NCI-H1417 treated with DMSO at 0.1 percent for 48 hours (cell line): ENCODE results near the gene ANO4.

Source experiments
- DNase-seq: peaks from one replicate; lab custom pipeline; 2025; lab: John Stamatoyannopoulos, UW

The ANO4 gene

DNA sequence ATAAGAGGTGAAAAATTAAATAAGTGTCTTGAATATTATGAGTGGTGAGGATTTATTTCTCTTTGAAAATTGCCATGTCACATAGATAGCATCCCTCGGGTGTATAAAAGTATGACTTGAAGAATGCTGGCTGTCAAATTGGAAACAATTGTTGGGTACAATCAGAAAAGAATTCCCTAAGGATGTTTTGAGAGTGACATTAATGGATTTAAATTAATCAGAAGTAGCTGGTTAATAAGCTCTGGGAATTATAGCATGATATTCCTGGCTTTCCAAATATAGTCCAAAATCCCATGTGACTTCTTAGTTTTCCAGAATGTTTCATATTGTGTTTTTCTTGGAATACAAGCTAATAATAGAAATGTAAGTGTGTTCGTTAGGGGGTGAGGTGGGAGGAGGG lies 196.5 kb downstream of the ANO4 start:
- DNase-seq, result no peak

DNA sequence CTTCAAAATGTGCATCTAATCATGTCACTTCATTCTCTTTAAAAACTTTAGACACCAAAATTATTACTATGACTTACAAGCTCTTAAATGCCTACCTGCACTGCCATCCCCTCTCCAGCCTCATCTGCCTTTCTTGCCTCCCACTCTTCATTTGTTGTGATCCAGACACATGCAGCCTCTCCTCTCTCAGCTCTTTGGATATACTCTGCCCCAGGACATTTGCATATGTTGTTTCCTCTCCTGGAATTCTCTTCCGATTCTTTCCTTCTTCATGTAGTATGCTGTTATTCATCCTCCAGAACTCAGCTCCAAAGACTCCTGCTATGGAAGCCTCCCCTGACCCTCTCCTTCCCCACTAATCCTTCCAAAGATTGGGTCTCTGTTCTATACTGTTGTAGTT lies 197.6 kb downstream of the ANO4 start:
- no peak for DNase-seq

DNA sequence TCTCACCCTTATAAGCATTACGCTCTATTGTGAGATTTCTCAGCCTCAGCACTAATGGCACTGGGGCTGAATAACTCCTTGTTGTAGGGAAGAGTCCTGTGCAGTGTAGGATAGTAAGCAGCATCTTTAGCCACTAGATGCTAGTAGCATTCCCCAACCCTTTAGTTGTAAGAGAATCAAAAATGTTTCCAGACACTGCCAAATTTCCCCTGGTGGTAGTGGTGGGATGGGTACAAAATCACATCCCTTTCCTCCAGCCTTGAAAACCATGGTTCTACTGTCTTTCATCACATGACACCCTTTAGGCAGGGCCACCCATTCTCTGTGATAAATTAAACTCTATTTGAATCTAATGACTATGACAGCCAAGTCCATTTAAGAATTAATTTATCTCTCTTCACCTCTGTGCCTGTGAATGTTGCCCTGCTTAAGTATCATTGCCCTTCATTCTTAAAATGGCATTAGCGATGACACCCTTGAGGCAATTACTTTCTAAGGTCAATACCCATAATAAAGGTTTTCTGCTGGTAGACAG lies 199.4 kb downstream of the ANO4 start:
- no peak for DNase-seq

DNA sequence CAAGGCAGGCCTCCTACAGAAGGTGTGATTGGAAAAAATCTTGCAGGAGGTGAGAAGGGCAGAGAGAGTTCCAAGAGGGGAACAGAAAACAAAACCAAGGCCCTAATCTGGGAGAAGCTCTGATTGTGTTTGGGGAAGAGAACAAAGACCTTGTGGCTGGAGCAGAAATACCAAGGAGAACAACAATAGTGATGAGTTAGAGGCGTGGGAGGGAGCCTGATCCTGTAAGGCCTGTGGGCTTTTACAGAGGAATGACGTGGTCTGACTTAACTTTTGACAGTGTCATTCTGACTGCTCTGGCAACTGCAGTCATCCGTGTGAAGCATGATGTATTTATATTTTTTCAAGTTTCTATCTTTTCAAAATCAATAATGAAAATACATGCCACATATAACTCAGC lies 200.6 kb downstream of the ANO4 start:
- no peak for DNase-seq

DNA sequence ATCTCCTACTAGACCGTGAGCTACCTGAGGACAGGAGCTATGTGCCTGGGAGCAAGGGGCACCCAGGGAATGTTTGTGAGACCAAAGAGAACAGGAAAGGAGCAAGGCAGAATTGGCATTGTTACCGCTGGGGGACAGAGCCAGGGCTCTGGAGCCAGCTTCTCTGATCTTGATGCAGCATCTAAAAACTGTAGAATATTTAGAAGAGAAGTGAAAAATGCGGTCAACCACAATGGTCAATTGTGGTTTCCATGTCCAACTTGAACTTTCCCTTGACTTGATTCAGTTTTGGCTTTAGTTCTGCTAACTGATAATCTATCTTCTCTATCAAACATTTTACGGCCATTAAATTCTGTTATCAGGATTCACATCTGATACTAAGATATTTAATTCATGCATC lies 201.2 kb downstream of the ANO4 start:
- DNase-seq, result no peak

DNA sequence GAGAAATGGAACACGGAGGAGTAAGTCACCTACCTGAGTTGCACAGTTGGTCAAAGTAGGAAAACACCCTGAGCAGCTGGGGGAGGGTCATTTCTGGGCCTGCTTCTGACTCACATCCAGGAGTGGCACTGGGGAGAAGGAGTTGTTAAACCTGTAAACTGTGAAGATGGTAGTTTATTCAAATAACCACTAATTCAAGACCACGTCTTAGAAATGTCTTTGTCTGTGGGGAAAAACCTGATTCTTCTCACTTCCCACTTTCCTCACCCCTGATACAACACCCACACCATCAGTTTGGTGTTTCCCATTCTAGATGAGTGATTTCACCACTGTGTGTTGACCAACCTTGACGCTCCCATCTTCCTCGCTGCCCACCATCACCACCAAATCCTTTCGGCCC lies 207.1 kb downstream of the ANO4 start:
- DNase-seq, result no peak

DNA sequence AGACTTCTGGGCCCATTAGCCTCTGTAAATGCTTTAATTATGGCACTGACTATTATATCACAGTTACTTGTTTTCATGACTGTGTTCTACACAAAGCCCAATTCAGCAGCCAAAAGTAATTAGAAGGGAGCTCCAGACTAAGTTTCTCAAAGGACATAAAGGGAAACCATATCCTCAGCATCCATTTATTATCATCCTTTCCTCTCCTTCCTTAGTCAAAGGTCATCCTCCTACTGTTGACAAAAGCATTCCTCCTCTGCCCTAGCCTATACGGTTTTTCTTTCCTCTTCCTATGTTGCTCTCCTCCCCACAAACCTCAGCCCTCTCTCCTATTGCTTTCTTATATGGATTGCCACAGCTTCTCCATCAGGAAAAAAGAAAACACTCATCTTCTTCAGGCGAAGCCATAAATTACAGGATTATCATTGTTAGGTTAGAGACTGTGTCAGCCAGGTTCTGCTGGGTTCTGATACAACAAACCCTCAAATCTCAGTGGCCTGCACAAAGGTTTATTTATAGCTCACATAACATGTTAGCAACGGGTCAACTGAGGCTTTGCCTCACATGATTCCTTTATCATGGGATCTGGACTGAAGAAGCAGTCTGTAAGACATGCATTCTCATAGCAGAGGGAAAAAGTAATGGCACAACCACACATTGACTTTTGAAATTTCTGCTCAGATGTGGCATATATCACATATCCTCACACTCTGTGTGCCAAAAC lies 208.3 kb downstream of the ANO4 start:
- no peak for DNase-seq

DNA sequence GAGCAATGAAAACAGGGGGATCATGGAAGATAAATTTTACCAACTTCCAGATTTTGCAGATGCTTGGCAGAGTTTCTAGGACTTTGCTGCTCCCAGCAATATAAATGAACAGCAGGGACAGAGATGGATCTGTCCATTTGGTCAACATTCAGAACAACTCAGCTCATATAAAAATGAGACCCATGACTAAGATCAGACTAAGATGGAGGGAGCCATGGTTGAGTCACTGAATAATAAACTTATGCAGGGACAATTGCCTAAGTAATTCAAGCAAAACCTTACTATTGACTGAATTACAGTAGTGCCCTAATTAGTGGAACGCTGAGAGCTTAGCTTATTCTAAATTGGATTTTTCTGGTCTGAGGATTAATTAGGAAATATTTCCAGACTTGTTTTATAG lies 210.3 kb downstream of the ANO4 start:
- DNase-seq, result no peak

DNA sequence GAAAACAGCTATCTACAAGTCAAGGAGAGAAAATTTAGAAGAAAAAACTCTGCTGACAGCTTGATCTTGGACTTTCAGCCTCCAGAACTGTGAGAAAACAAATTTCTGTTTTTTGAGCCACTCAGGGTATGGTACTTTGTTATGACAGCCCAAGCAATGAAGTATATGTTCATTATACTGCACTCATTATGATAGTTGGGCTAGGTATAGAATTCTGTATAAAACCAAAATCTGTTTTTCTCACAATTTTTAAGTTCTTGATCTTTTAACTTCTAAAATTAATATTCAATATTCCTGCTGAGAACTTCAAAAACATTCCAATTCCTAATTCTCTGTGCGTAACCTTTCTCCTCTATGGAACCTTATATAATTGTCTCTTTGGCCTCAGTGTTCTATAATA lies 214.7 kb downstream of the ANO4 start:
- no peak for DNase-seq

DNA sequence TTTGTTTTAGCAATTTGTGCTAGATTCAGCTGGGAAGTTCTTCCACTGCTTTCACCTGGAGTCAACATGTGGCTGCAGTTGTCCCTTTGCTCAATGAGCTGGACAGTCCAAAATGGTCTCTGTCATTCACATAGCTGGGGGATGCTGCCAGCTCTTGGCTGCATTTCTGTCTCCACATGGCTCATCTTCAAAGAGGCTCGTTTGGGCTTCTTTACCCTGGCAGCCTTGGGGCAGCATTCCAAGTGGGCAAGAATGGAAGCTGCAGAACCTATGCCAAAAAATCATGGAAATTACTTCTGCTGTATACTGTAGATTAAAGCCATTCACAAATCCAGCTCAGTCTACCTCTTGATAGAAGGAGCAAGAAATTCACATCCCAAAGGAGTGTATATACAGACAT lies 216.3 kb downstream of the ANO4 start:
- no peak for DNase-seq

DNA sequence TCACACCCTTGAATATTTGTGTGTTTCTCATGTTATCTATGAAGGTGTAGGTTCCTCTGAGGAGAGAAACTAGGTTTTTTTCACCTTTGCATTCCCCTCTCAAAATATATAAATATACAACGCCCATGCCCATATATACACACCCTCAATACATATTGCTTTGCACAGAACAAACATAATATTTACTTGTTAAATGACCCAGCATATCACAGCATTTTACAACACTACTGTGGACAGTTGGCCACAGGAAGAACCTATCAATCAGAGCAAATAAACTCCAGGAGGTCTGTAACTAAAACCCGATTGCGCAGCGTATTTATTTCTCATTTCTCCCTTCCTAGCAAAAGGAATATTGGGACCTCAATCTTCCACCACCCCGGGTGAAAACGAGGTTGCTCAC lies 219.4 kb downstream of the ANO4 start:
- no peak for DNase-seq

DNA sequence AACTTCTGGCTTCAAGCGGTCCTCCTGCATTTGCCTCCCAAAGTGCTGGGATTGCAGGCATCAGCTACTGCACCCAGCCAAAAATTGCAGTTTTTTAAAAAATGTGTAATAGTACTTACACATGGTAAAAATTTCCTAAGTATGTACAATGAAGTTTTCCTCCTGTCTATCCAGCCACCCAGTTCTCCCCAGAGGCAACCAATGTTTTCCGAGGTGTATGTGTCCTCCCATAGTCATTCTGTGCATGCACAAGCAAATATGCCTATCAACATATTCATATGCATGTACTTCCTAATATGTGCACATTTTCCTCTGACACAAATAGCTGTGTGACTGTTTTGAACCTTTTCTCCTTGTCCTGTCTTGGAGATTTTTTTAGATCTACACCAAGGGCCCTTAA lies 220.5 kb downstream of the ANO4 start:
- no peak for DNase-seq

DNA sequence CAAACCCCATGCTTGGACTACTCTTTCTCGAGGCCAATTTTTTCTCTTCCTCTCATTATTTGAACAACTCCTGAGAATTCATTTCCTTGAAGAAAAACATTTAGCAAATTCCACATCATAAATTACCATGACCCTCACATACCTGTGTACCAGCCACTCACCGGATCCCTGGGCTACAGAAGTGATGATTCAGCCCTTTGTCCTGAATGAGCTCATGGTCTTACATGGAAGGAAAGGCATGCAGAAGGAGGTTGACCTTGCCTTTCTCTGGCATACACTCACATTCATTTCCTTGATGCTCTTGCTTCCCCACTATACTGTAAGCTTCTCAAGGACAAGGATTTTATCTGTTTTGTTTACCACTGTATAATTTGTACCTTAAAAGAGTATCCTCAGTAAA lies 224.0 kb downstream of the ANO4 start:
- no peak for DNase-seq

DNA sequence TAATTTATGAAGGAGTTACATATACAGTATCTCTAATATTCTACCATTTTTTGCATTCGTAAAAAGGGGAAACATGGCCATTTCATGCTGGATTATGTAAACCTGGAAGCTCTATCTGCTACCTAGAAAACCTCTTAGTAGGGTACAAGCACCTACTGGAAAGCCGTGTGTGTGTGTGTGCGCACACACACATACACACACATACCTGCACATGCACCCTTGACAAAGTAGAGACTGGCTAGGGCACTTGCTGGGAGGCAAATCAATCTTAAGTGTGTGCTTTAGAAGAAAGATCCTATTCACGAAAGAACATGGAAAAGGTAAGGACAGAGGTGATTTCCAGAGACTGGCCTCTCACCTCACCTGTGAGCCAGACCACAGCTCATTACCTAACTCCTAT lies 224.6 kb downstream of the ANO4 start:
- DNase-seq, result no peak

DNA sequence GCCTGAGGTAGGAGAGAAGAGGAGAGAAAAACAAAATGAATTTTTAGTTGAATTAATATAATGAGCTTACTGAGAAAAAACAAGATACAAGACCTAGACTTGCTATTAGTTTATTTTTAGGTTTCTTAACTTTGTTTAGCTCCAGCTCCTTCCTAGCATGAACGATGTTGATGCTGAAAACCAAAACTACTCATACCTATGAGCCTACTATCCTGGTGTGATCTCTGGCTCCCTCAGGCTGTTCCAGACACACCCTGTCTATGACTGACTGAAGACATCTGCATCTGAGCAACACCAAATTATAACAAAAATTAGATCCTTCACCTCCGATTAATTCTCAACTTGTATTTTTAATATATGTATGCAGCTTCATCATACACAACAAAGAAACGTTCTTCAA lies 225.1 kb downstream of the ANO4 start:
- DNase-seq, result no peak

DNA sequence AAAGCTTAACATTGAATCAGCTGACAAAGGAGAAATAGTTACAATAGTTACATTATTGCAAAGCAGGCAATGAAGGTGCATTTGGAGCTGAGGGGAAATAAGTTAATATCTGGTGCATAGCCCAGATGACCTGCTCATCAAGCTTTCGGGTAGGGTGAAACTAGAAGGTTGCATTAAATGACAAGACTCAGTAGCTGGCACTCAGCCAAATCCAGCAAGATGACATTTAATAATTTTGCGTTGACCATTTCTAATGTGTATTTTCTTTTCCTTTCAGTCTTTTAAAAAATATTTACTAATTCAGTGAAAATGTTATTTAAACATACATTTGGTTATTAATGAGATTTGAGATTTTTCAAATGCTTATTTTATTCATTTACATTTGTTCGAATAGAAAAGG lies 226.9 kb downstream of the ANO4 start:
- DNase-seq, result no peak

DNA sequence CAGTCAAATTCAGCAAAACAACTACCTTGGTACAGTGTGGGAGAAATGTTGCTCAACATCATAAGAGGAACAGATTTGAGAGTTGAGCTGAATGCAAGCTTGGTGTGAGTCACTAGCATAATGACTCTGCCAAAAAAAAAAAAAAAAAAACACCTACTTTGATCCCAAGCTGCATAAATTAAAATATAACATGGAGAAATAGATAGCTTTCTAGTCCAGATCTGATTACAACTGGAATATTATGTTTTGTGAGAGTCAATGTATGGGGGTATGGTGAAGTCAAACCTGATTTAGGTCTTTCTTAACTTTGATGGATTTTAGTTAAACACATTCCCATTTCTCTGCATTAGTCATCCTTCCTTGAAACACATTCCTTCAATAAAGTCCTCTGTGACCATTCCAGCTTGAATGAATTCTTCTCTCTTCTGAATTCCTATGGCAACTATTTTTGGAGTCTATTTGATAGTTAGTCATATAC lies 227.4 kb downstream of the ANO4 start:
- no peak for DNase-seq

DNA sequence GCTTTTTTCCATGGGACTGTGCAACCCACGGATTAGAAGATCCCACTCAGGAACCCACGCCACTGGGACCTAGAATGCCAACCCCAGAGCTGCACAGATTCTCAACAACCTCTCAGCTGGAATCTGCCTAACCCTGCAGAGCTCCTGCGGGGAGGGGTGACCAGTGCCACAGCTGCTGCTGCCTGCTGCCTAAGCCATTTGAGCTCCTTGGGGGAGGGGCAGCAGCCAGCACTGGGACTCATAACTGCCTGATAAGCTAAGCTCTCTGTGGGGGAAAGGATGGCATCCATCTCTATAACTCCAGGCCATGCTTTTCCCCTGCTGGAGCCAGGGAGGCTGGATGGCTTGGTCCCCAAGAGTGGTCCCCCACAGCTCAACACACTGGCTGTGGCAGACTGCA lies 232.6 kb downstream of the ANO4 start:
- no peak for DNase-seq

DNA sequence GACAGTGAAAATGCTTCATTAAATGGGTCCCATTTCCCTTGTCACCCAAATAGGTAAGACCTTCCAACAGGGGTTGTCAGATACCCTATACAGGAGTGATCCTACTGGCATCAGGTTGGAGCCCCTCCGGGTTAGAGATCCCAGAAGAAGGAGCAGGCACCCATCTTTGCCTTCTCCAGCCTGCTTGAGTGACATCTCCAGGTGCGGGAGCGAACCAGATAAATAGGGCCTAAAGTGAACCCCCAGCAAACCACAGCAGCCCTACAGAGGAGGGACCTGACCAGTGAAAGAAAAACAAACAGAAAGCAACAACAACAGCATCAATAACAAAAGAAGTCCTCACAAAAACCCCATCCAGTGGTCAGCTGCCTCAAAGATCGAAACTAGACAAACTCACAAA lies 233.2 kb downstream of the ANO4 start:
- no peak for DNase-seq

DNA sequence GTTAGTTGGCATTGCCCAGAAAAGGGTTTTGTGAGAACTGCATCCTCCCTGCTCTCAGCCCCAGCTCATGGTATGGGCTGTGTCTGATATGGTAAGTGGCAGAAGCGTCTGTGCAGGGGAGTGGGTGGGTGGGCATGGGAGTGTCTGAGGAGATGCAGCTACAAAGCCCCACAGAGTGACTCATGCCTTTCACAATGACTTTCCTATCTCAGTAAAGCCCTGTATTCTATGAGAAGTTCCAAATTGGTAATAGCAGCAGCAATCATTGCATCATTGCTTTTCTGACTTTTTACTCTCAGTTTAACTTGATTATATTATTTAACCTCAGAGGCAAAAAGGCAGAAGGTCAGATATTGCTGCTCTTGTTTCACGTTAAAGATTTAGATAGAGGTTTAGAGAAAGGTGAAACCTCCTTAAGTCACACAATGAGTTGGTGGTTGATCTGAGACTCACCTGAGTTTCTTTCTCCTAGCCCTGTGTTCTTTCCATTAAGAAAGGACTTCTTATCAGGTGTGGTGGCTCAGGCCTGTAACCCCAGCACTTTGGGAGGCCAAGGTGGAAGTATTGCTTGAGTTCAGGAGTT lies 243.8 kb downstream of the ANO4 start:
- no peak for DNase-seq

DNA sequence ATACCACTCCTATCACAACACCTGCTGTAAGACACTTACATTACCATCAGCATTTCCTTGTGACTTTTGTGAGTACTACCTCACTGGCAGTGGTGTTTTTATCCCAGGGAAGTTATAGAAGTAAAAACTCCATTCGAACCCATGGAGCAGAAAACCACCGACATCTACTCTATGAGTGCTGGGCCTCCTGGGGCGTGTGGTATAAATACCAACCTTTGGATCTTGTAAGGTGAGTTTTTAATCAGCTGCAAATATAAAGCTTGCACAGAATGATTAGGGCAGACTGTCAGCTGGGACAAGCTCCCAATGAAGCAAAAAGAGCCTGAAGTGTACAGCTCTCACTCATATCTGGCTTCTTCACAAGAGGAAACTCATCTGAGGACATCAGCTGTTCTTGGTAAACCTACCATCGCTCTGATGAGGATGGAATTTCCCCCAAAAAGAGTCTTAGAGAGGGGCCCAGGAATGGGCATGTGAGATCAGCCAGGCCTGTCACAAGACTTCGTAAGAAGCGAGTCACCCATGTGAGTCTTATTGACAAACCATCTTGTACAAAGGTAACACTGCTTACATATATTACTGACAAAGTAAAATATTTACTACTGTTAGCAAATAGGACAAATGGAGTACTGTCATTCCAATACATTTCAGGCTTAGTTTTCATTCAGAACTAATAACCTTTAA lies 245.4 kb downstream of the ANO4 start:
- no peak for DNase-seq

DNA sequence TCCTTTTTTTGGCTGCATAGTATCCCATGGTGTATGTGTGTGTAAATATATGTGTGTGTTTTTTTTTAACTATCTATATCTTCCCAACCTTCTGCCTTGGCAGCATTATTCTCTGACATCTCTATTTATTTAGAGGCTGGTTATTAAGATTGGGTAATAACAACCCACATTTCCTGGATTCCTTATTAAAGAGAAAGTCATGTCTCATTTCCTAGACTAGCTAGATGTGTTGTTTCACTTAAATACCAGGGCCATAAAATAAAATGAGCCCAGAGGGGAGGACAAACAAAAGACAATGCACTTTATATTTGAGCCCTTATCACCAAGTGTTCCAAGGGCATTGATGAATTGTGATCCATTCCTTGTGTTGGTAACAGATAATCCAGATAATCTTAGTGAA lies 246.4 kb downstream of the ANO4 start:
- no peak for DNase-seq

DNA sequence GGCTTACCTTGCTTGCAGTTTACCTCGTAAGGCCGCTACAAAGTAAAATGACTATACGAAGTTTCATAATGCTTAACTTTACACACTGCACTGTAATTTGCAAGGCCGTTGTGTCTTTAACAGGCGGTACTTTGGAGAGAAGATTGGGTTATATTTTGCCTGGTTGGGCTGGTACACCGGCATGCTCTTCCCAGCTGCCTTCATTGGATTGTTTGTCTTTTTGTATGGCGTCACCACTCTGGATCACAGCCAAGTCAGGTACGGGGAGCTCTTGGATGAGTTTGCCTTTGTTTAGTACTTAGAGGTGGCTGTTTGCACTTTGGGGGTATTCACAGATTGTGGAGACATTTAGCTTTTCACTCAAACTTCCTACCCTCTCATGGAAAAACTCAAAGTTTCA lies 247.6 kb downstream of the ANO4 start:
- DNase-seq, result no peak
